GM19025 (cell line): ENCODE results near the gene PRKAR2B.
"Not testable (repeated sequence)": the region's sequence is repeated elsewhere in the genome, so short reads cannot be mapped to it uniquely, and the experiment has no call there.

Experiments
- ATAC-seq: cut with Tn5 transposase; IDR thresholded peaks from one replicate; pipeline ENCODE4 v1.9.1; 2021; ENCODE audit warnings: mild to moderate bottlenecking, low read depth, moderate library complexity; ENCODE audit not compliant: unreplicated experiment

Gene PRKAR2B

DNA sequence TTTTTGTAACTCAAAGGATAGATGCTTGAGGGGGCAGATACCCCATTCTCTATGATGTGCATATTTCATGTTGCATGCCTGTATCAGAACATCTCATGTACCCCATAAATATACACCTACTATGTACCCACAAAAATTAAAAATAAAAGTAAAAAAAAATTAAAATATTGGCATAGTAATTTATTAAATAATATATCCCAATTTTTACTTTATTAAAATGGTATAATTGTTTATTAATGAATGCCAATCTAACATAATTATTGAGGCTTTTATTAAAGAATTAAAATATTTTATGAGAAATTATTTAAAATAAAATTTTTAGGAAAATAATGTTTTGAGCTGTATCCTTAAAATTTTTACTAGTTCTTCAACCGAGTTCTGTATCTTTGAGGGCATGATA, 105.4 kb downstream of the PRKAR2B start:
- ATAC-seq, result no peak

DNA sequence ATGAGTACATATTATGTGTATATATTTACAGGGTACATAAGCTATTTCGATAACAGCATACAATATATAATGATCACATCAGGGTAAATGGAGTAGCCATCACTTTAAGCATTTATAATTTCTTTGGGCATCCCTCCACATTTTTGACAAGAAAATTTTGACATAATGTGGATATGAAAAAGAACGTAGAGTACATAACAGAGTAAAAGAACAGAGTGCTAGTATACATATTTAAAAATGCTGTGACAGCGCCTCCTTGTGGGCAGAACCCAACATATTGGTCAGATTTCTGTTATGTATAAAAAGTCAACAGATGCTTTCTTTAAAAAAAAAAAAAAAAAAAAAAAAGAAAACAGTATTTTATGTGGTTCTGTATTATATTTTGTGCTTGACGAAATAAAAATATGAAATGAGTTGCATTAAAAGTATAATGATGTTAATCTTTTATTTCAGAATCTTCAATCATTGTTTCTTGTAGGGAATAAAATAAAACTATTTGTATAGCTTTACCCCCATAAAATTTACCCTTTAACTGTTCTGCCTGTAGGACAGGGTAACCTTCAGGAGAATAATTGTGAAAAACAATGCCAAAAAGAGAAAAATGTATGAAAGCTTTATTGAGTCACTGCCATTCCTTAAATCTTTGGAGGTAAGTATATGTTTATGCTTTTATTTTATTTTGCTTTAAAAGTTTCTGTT, 106.0 kb downstream of the PRKAR2B start:
- no peak for ATAC-seq

DNA sequence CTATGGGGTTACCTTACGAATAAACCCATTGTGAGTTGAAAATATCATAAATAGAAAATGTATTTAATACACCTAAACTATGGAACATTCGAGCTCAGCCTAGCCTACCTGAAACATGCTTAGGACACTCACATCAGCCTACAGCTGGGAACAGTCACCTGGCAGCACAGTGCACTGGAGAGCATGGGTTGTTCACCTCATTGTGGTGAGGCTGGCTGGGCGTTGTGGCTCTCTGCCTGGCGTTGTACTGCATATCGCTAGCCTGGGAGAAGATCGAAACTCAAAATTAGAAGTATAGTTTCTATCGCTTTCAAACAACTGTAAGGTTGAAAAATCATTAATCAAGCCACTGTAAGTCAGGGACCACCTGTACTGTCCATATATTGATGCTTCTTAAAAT, 107.0 kb downstream of the PRKAR2B start:
- ATAC-seq, result no peak

DNA sequence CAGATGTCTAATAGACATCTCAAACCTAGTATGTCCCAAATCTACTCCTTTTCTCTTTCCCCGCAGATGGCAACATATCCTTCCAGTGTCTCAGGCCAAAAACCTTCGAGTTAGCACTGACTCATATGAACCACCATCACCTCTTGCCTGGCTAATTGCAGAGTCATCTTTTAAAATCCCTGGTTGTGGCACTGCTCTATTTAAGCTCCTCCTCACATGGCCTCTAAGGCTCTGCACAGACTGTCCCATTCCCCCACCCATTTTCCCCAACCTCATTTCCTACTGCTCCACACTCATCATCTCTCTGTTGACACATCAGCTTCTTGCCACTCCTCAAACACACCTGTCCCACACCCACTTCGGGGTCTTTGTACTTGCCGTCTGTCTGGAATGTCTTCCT, 107.5 kb downstream of the PRKAR2B start:
- ATAC-seq, result no peak

DNA sequence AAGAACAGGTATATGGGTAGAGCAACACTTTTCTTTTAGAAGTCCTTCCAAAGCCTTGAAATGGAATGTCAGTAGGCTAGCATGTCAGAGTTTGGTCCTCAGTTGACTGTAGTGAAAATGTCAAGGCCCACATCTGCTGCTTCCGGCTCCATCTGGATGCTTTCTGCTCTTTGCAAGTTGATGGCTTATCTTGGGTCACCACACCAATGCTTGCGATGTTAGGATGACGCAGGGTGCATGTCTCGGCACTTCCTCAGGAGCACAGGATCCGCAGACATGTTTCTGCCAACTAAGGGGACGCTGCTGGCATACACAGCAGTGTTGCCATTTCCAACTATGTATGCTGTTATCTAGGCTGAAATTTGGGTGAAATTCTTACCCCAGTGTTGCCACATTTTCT, 110.3 kb downstream of the PRKAR2B start:
- no peak for ATAC-seq

DNA sequence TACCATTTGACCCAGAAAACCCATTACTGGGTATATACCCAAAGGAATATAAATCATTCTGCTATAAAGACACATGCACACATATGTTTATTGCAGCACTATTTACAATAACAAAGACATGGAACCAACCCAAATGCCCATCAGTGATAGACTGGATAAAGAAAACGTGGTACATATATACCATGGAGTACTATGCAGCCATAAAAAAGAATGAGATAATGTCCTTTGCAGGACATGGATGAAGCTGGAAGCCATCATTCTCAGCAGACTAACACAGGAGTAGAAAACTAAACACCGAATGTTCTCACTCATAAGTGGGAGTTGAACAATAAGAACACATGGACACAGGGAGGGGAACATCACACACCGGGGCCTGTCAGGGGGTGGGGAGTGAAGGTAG, 111.2 kb downstream of the PRKAR2B start:
- not testable (repeated sequence) for ATAC-seq

DNA sequence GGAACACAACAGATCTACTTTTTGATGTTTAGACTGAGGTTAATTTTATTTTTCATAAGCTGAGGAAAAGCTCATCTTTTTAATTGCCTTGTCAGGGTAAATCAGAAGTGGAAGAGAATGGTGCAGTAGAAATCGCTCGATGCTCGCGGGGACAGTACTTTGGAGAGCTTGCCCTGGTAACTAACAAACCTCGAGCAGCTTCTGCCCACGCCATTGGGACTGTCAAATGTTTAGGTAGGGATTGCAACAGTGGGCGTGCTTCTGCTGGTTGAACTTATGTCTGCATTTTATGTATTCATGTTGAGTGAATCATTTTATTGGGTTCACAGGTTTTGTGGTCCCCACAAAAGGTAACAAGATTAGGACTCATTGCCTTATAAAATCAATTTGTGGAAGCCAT, 112.6 kb downstream of the PRKAR2B start:
- no peak for ATAC-seq

DNA sequence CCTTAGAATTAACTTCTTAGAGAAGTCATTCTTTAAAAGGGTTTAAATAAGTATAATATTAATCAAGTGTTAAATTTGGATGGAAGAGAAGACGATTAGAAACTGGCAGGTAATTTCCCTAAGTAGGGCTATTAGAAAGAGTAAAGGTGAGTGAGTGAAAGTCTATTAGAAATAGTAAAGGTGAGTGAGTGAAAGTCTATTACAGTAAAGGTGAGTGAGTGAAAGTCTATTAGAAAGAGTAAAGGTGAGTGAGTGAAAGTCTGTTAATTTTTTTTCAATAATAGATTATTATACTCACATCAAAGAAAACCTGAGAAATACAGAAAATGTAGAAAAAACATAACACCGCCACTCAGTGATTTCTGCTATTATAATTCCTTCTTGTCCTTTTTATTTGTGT, 113.5 kb downstream of the PRKAR2B start:
- ATAC-seq, result no peak

DNA sequence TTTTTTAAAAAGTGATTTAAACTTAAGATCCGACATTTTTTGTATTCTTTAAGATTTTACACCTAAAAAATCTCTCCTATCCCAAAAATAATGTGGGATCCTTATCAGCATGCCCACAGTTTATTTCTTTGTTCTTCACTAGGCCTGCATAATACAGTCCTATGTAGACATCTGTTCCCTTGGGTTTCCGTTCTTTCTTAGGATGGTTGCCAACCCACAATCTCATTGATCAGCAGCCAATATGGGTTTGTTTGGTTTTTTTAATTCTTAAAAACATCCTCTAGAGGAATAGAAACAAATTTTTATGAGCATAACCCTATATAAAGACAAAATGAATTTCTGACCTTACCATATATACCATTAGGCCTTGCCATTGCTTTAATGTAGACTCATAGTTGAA, 115.9 kb downstream of the PRKAR2B start:
- no peak for ATAC-seq

DNA sequence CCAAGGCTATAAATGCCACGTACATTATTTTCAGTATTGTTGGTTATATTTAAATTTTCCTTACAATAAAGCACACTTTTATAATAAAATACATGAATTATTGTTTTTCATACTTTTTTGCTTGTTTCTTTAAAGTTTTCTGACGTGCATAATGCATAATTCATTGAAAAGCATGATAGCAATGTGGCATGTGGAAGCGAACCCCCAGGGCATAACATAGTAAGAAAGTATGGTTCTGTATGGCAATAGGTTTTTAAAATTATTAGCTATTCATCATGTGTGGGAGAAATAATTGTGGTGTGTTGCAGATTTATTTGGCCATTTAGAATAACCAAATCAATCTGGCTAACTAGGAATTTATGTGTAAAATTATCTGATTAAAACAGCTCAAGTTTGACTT, 116.9 kb downstream of the PRKAR2B start:
- no peak for ATAC-seq

DNA sequence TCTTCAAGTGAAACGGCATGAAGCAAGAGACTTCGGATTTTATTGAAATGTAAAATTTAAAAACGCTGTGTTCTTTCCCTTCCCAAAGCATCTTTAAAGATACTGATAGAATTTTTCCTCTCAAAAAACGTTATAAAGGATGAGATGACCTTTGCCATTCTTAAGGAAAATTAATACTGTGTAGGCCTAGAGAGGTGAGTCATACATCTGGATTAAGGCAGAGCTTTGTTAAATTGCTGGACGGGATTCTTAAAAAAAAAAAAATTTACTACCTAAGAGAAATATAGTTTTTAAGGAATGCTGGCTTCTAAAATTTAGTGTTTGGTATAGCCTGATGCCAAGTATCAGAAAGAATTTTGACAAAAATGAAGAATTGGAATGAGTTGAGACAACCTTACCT, 118.0 kb downstream of the PRKAR2B start:
- ATAC-seq, result no peak

DNA sequence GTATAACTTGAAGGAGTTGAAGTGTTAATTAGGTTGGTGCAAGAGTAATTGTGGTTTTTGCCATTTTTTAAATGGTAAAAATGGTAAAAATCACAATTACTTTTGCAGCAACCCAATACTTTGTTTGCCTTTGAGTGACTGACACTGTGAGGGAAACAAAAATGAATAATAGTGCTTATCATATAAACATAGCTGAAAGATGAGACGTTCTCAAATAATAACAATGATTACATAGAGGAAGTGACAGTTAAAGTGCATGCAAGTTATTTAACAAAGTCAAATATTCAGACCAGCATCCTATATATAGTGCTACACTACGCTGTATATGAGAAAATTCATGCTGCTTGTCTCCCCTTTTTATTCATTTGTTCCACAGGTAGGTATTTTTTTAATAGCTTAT, 119.6 kb downstream of the PRKAR2B start:
- no peak for ATAC-seq

DNA sequence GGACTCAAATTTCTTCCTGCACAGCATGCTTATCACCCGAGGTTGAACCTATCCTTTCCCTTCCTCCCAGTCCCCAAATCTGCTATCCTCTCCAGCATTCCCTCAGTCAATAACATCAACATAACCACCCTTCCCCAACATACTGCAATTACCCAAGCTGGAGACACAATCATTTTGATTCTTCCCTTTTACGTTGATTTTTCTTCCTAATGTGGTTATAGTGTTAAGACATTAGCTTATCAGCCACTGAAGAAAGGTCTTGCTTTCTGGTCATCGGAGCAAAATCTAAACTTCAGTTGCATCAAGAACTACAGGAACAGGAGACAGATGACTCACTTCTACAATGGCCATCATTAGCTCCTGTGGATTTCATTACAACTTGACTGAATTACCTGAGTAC, 120.8 kb downstream of the PRKAR2B start:
- no peak for ATAC-seq

DNA sequence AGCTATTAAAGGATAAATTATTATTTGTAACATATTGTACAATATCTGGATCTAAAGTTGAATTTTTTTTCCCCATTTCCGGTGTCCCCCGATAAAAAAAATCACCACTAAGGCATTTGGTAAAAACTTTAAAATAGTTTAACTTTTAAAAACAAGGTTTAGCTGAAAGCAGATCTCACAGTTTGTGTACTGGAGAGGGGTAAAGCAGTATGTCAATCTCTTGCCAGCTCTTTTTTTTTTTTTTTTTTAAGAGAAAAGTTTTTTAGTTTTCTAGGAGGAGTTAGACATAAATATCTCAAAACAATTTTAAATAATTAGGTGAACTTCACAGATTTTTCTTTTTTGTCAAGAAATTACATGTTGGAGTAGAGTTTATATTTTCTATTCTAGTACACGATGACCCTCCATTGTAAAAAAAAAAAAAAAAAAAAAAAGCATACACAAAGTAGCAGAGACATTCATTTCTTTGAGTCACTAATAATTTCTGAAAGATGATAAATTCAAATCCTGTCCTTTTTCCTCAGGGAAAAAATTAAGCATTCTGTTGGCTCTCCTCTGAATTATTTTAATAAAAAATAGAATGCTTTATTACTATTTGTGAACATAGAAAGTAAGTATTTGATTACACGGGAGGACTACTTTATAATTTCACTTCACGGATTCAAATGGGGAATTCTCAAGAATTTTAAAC, 122.4 kb downstream of the PRKAR2B start:
- ATAC-seq, result no peak

DNA sequence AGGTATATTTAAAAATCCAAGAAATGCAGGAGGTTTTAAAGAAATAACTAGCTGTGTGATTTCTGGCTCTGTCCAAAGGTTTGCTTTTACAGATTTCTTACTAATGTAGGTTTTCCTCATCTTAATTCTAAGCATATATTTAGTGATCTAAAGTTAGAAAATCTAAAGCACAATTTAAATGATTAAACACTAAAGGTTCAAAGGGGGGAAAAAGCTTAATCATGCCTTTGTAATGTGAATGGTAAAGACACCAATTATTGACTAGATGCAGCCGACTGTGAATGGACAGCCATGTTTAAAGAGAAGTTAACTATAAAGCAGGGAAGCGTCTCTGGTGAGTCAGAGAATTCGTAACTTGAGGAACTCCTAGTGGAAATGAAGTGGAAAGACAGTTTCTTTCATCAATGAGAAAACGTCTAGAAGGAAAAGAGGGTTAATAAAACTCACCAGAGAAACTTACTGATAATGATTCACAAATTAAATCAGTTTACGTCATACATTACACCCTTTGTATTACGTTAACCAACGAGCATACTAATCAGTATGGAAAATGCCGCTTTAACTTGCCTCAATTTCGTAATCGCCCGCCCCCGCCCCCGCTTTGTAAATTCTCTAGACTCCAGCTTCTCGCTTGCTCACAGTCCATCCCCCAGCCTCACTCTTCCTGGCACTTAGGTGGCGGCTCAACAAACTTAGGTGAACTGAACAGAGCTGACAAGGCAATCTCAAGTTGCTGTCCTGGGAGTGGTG, 123.2 kb downstream of the PRKAR2B start:
- ATAC-seq, result no peak

DNA sequence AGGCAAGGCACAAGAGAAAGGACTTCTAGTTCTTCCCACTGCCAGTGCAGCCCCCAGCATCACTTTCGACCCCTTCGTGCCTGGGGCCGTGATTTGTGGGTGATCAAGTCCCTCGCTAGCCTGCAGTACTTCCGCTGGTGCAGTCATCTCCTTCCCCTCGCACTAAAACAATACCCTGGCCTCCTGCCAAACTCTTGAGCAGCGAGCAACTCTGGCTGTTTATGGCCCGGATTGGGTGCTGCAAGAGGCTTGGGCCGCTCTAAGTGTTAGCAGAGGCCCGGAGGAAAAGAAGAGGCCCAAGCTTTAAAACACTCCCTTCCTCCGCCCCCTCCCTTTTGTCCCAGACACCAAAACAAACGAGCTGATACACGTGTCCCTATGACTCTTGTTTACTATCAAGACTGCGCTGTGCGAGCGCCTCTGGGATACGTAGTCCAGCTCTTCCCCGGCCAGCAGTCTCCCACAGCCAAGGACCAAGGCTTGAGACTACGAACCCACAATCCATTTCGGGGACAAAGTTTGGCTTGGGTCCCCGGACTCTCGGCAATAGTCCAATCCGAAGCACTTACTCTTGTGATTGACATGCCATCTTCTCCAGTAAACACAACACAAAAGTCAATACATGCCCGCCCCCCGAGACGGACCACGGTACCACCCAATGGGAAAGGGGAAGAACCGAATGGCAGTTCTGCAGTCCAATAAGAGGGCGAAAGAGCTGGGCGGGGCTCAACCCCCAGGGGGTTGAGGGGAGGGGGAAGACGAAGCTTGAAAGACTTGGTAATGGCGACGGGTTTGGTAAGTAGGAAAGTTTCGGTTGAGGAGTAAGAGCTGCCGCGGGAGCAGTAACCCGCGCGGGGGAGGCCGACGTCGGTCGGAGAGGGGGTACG, 124.0 kb downstream of the PRKAR2B start, which contains the start of gene HBP1:
Gene HBP1 (plus strand): TSS at position 771 of the 887 bp plus-strand sequence. CDS start 10,891 bp downstream, outside the sequence.
- peak; percentile 89 for ATAC-seq

DNA sequence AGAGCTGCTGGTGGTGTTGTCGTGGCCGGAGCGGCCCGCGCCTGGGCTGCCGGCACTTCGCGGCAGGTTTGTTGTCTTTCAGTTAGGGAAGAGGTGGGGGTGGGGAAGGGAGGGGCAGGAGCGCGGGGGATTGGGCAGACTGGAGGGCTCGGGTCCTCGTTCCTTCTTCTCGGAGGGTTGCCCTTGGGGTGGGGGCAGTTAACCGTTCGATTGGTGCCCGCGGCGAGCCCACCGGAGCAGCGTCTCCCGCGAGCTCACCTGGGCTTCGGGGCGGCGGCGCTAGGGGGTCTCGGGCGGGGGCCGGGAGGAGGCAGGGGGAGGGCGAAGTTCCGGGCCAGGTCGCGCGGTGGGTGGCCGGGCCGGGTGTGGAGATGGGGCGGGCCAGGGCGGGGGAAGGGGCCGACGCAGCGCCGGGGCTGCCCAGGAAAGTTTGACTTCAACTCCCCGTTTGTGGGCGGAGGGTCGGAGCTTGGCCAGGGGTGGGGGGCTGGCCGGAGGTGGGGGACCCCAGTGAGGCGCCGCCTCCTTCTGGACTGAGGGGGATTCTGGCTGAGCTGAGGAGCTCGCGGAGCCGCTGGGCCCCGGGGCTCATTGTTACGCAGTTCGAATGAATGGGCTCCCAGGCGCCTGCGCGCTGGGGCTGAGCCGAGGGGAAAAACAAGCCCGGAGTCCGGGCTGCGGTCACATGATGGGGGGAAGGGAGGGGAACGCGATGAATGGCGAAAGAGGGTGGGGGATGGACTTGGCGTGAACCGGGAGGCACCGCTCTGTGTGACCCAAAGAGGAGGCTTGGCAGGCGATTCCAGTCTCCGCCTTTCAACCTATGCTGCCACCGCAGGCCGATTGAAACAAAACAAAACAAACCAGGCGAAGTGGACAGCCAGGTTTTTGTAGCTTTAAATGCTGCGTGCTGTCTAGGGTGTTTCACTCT, 124.9 kb downstream of the PRKAR2B start:
- peak; percentile 21 for ATAC-seq

DNA sequence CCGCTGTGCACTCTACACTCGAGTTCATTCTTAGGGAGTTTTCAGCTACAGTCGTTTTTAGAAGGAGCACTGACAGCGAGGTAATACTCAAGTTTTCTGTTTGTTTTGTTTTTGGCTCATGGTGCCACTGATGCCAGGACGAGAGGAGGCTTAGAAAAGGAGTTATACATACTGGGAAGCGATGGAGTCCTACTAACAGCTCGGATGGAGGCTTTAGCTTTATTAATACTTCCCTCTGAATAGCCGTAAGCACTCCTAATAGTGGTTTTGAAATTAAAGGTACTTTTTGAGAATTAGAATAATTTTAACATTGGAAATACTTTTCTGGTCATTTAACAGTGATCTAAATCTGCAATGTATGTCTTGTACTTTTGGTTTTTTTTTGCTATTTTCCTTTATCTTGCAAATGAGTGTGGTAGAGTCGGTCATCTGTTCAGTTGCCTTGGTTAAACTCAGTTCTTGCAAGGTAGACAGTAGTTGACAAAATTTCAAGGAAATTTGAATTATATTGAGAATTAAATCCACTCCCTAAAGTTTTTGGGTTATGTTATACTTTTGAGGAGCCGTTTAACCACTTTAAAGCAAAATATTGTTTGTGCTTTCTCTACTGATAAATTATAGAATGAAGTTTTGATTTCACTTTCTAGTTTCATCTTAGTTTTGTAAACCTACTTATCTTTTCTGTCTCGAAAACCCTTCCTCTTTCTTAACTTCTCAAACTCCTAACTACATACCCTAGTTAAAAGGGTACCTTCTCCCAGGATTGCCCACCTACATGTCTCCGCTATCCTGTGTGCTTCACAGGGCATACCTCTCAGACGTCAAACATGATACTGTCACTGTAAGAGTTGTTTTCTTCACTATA, 125.8 kb downstream of the PRKAR2B start:
- no peak for ATAC-seq

DNA sequence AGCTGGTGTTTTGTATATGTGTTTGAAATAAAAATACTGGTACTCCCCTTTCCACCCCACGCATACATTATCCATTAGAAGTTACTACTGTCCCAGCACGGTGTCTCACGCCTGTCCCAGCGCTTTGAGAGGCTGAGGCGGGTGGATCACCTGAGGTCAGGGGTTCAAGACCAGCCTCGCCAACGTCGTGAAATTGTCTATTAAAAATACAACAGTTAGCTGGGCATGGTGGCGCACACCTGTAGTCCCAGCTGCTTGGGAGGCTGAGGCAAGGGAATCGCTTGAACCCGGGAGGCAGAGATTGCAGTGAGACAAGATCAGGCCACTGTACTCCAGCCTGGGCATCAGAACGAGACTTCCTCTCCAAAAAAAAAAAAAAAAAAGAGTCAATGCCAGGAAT, 127.0 kb downstream of the PRKAR2B start:
- no peak for ATAC-seq
